Erythroblast (primary cell): ENCODE measurements around the gene ERP29.

Source experiments
- GATA1 ChIP-seq: IDR thresholded peaks from 2 replicates; pipeline ENCODE4 v1.6.1; 2011; ENCODE audit warnings: low read depth, mild to moderate bottlenecking, control low read depth, low read length, moderate library complexity
- POLR2A ChIP-seq: IDR thresholded peaks from 2 replicates; pipeline ENCODE4 v1.6.1; 2011; ENCODE audit warnings: mild to moderate bottlenecking, low read length

DNA sequence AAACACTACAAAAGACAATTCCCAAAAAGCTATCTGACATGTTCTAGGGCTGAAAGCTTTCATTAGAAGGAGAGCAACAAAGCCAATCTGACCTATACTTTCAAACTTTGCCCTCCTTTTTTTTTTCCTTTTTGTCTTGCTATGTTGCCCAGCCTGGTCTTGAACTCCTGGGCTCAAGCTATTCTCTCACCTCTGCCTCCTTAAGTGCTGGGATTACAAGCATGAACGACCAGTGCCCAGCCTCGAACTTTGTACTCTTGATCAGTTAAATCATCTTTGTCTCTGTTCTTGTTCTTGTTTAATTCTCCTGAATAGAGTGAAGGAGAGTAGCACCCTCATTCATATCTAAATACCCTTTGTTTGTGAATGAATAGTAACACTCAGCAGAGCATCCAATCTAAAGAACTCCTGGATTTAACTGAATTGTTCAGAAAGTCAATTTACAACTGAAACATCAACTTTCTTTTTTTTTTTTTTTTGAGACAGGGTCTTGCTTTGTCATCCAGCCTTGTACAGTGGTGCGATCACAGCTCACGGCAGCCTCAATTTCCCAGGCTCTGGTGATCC is 22.1 kb downstream of the ERP29 start:
- no peak for TF ChIP-seq POLR2A
- TF ChIP-seq GATA1: no peak
